Posterior vena cava (tissue), 2 donors: ENCODE data around the gene AIG1. TPM values are rescaled to one million over a fixed set of nuclear protein-coding genes. Genes with fewer than 3 reads are reported as not detected.
"Not testable (repeated sequence)": the region's sequence is repeated elsewhere in the genome, so short reads cannot be mapped to it uniquely, and the experiment has no call there.

Experiments used
- DNase-seq: peaks from one replicate; pipeline ENCODE4 v3.0.0-alpha.2; 2020; ENCODE audit warnings: low spot score
- intact Hi-C, 2 donors: fragments of 100-400 bp; cut with DNase I; formaldehyde crosslinking; loops; one replicate each; pipeline versions ENCODE4 v1.14.1 to v1.14.2; 2022 to 2023
- total RNA-seq, 2 donors: library from RNA; stranded (reverse); fragmentation: NEBNext Ultra II Directional; extraction: Animal tissue kit (Norgen Biotek cat#: 25700); gene quantifications; one replicate each; pipeline ENCODE4 v1.2.1, GENCODE V29; 2021
- donor health status: DM: yes; HTN: yes; CAD: no.
- donor health status: DM: yes; HTN: yes; CAD: no.

AIG1 gene
- total RNA-seq, 2 donors from 2014 or later, result 25.8 to 32.7 TPM

GRCh38 chr6:143238306-143238705 is 177.6 kb downstream of the AIG1 start:
- DNase-seq, result no peak
- intact Hi-C loops, result no loop called here

- intact Hi-C loops, result loop anchor here in 1 of 2 donors (5.0 kb wide), 1 partner anchor 544 kb away; no protein-coding TSS in a partner anchor
- no peak for DNase-seq
Measured at GRCh38 chr6:143241111-143241510, 180.4 kb downstream of the AIG1 start.

- intact Hi-C loops, result loop anchor here in 1 of 2 donors (5.0 kb wide), 1 partner anchor 545 kb away; no protein-coding TSS in a partner anchor
- no peak for DNase-seq
Measured at GRCh38 chr6:143241911-143242310, 181.2 kb downstream of the AIG1 start.

GRCh38 chr6:143243786-143244185 is 183.1 kb downstream of the AIG1 start:
- DNase-seq, result no peak
- intact Hi-C loops, result loop anchor here in 1 of 2 donors (5.0 kb wide), 1 partner anchor 546 kb away; no protein-coding TSS in a partner anchor

- intact Hi-C loops, result no loop called here
- DNase-seq, result no peak
Measured at GRCh38 chr6:143245656-143246055, 185.0 kb downstream of the AIG1 start.

- intact Hi-C loops, DNase-seq: not testable (repeated sequence)
Measured at GRCh38 chr6:143246166-143246775, 185.6 kb downstream of the AIG1 start.

GRCh38 chr6:143247586-143247985 is 186.9 kb downstream of the AIG1 start:
- no peak for DNase-seq

GRCh38 chr6:143248359-143248758 is 187.7 kb downstream of the AIG1 start:
- intact Hi-C loops, result no loop called here
- DNase-seq, result no peak

More at GRCh38 chr6:143247586-143247985, 186.9 kb downstream of the AIG1 start:
- intact Hi-C loops, result no loop called here

- no peak for DNase-seq
- intact Hi-C loops, result no loop called here
Measured at GRCh38 chr6:143251288-143251687, 190.6 kb downstream of the AIG1 start.

GRCh38 chr6:143252961-143253360 is 192.3 kb downstream of the AIG1 start:
- intact Hi-C loops, result no loop called here
- DNase-seq, result no peak

- no peak for DNase-seq
- intact Hi-C loops, result no loop called here
Measured at GRCh38 chr6:143253586-143253985, 192.9 kb downstream of the AIG1 start.

- DNase-seq, result no peak
- intact Hi-C loops, result no loop called here
Measured at GRCh38 chr6:143258945-143259344, 198.3 kb downstream of the AIG1 start.

- intact Hi-C loops, result no loop called here
- no peak for DNase-seq
Measured at GRCh38 chr6:143260857-143261256, 200.2 kb downstream of the AIG1 start.

- DNase-seq, result no peak
- intact Hi-C loops, result no loop called here
Measured at GRCh38 chr6:143261899-143262436, 201.3 kb downstream of the AIG1 start.

GRCh38 chr6:143262859-143263258 is 202.2 kb downstream of the AIG1 start:
- intact Hi-C loops, result no loop called here
- no peak for DNase-seq

GRCh38 chr6:143264379-143264778 is 203.7 kb downstream of the AIG1 start:
- intact Hi-C loops, result no loop called here
- DNase-seq, result no peak

GRCh38 chr6:143264986-143265764 is 204.5 kb downstream of the AIG1 start:
- intact Hi-C loops, result no loop called here

GRCh38 chr6:143267760-143268159 is 207.1 kb downstream of the AIG1 start:
- no peak for DNase-seq
- intact Hi-C loops, result no loop called here

More at GRCh38 chr6:143264986-143265764, 204.5 kb downstream of the AIG1 start:
- no peak for DNase-seq

- no peak for DNase-seq
- intact Hi-C loops, result no loop called here
Measured at GRCh38 chr6:143268439-143268838, 207.8 kb downstream of the AIG1 start.

- DNase-seq, result no peak
- intact Hi-C loops, result no loop called here
Measured at GRCh38 chr6:143270026-143270425, 209.3 kb downstream of the AIG1 start.
